ENCODE data around the gene RNF34.

DNA sequence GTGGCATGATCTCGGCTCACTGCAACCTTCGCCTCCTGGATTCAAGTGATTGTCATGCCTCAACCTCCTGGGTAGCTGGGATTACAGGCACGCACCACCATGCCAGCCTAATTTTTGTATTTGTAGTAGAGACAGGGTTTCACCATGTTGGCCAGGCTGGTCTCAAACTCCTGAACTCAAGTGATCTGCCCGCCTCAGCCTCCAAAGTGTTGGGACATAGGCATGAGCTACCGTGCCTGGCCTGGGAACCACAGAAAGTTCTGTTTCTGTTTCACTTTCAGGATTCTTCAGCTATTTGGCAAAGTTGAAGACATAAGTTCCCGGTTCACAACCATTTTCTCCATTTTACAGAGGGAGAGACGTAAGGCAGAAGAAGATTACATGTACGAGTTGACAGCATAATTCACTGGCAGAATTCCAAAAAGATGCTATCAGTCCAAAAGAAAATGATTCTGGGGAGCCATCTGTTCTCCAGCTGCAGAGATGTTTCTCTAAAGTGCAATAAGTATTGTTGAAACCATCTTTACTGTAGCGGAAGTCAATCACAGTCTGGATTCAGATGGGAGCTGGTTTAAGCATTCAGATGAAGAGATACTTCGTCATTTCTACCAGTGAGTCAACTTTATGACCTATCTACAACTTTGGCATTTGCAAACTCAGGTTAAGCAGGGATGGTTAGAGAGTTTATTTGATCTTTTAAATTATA, 8.1 kb upstream of the RNF34 start:
- TF ChIP-seq, protein P1, sequence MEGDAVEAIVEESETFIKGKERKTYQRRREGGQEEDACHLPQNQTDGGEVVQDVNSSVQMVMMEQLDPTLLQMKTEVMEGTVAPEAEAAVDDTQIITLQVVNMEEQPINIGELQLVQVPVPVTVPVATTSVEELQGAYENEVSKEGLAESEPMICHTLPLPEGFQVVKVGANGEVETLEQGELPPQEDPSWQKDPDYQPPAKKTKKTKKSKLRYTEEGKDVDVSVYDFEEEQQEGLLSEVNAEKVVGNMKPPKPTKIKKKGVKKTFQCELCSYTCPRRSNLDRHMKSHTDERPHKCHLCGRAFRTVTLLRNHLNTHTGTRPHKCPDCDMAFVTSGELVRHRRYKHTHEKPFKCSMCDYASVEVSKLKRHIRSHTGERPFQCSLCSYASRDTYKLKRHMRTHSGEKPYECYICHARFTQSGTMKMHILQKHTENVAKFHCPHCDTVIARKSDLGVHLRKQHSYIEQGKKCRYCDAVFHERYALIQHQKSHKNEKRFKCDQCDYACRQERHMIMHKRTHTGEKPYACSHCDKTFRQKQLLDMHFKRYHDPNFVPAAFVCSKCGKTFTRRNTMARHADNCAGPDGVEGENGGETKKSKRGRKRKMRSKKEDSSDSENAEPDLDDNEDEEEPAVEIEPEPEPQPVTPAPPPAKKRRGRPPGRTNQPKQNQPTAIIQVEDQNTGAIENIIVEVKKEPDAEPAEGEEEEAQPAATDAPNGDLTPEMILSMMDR (IDR thresholded peaks at IDR 0.05; ENCODE audit: low read depth, low read length), result no peak
- TF ChIP-seq POLR2A (IDR thresholded peaks at IDR 0.05; ENCODE audit: extremely low read depth, insufficient read length) (no peak), MYC (IDR thresholded peaks at IDR 0.05; ENCODE audit: low read depth, low read length) (no peak)
- TF ChIP-seq, protein P2, sequence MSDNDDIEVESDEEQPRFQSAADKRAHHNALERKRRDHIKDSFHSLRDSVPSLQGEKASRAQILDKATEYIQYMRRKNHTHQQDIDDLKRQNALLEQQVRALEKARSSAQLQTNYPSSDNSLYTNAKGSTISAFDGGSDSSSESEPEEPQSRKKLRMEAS (IDR thresholded peaks at IDR 0.05; ENCODE audit: low read depth, low read length), result no peak
